ENCODE measurements around the gene TSPAN9.

Gene TSPAN9

GRCh38 chr12:3092764-3093163, 15.6 kb downstream of the TSPAN9 start:
- Histone ChIP-seq H3K4me3 (no peak overlapping the region), H3K9me3 (ENCODE audit: low read depth, low read length) (no peaks in the 10 kb centered on the region), H3K36me3 (ENCODE audit: insufficient read depth, low read length) (no peaks in the 10 kb centered on the region), H3K9ac (ENCODE audit: insufficient read length) (no peak overlapping the region), H3K27ac (no peak overlapping the region)
- no peak for DNase-seq (ENCODE audit: low read depth, low spot score)
- TF ChIP-seq POLR2AphosphoS5 (IDR thresholded peaks at IDR 0.05; ENCODE audit: borderline replicate concordance, low read depth, low read length), result no peak
- no peak for TF ChIP-seq FOXP2 (optimal IDR thresholded peaks at IDR 0.05; ENCODE audit: control extremely low read depth, extremely low read length, insufficient read depth)
- no peak for TF ChIP-seq EZH2 (IDR thresholded peaks at IDR 0.05)

DNA sequence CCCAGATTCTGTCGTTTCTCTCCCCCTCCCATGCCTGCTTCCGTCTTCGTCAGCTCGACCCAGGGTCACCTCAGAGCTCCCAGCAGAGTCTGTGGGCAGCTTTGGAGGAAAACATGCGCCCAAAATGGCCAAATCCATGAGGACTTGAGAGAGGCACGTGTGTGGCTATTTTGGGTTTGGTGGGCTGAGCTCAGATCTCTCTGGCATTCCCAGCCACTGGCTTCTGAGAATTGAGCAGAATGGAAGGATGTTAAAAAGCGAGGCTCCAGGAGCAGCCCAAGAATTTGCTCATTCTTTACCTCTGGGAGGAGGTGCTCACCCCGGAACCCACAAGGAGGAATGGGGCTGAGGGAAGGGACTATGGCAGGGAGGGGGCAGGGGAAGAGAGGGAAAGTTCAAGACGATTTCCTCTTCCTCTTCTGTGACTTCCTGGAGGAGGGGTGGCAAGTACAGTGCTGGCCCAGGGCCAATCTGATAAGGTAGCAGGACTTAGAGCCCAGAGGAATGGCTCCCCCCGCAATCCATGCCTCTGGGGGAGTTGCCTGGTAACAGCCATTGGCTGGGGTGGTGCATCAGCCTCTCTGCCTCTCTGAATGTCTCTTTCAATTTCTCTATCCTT, 20.1 kb downstream of the TSPAN9 start:
- Histone ChIP-seq H3K4me3 (no peak overlapping the region), H3K27ac (no peak overlapping the region), H3K36me3 (ENCODE audit: insufficient read depth, low read length) (no peaks in the 10 kb centered on the region), H3K9me3 (ENCODE audit: low read depth, low read length) (no peaks in the 10 kb centered on the region), H3K9ac (ENCODE audit: insufficient read length) (peak overlapping the region; percentile 20)
- TF ChIP-seq FOXP2 (optimal IDR thresholded peaks at IDR 0.05; ENCODE audit: control extremely low read depth, extremely low read length, insufficient read depth) (no peak), POLR2AphosphoS5 (IDR thresholded peaks at IDR 0.05; ENCODE audit: borderline replicate concordance, low read depth, low read length) (no peak), EZH2 (IDR thresholded peaks at IDR 0.05) (no peak)
- DNase-seq (ENCODE audit: low read depth, low spot score), result no peak

- DNase-seq (ENCODE audit: low read depth, low spot score), result no peak
- no peaks in the 10 kb centered on the region for H3K9me3 ChIP-seq (ENCODE audit: low read depth, low read length)
- H3K9ac ChIP-seq (ENCODE audit: insufficient read length), result no peak overlapping the region
Measured at GRCh38 chr12:3097836-3098235, 20.7 kb downstream of the TSPAN9 start.

GRCh38 chr12:3098436-3098835, 21.3 kb downstream of the TSPAN9 start:
- Histone ChIP-seq H3K4me3 (no peak overlapping the region), H3K9me3 (ENCODE audit: low read depth, low read length) (no peaks in the 10 kb centered on the region), H3K27ac (no peak overlapping the region), H3K36me3 (ENCODE audit: insufficient read depth, low read length) (no peaks in the 10 kb centered on the region), H3K9ac (ENCODE audit: insufficient read length) (no peak overlapping the region)
- TF ChIP-seq EZH2 (IDR thresholded peaks at IDR 0.05), result no peak
- TF ChIP-seq POLR2AphosphoS5 (IDR thresholded peaks at IDR 0.05; ENCODE audit: borderline replicate concordance, low read depth, low read length), result no peak
- no peak for DNase-seq (ENCODE audit: low read depth, low spot score)

More at GRCh38 chr12:3097836-3098235, 20.7 kb downstream of the TSPAN9 start:
- H3K36me3 ChIP-seq (ENCODE audit: insufficient read depth, low read length), result no peaks in the 10 kb centered on the region
- no peak overlapping the region for H3K27ac ChIP-seq
- TF ChIP-seq POLR2AphosphoS5 (IDR thresholded peaks at IDR 0.05; ENCODE audit: borderline replicate concordance, low read depth, low read length) (no peak), EZH2 (IDR thresholded peaks at IDR 0.05) (no peak), FOXP2 (optimal IDR thresholded peaks at IDR 0.05; ENCODE audit: control extremely low read depth, extremely low read length, insufficient read depth) (no peak)
- H3K4me3 ChIP-seq, result no peak overlapping the region

GRCh38 chr12:3099146-3099545, 22.0 kb downstream of the TSPAN9 start:
- Histone ChIP-seq H3K36me3 (ENCODE audit: insufficient read depth, low read length) (no peaks in the 10 kb centered on the region), H3K9me3 (ENCODE audit: low read depth, low read length) (no peaks in the 10 kb centered on the region), H3K27ac (no peak overlapping the region), H3K4me3 (no peak overlapping the region), H3K9ac (ENCODE audit: insufficient read length) (no peak overlapping the region)
- DNase-seq (ENCODE audit: low read depth, low spot score), result no peak
- TF ChIP-seq EZH2 (IDR thresholded peaks at IDR 0.05) (no peak), POLR2AphosphoS5 (IDR thresholded peaks at IDR 0.05; ENCODE audit: borderline replicate concordance, low read depth, low read length) (no peak), FOXP2 (optimal IDR thresholded peaks at IDR 0.05; ENCODE audit: control extremely low read depth, extremely low read length, insufficient read depth) (no peak)

DNA sequence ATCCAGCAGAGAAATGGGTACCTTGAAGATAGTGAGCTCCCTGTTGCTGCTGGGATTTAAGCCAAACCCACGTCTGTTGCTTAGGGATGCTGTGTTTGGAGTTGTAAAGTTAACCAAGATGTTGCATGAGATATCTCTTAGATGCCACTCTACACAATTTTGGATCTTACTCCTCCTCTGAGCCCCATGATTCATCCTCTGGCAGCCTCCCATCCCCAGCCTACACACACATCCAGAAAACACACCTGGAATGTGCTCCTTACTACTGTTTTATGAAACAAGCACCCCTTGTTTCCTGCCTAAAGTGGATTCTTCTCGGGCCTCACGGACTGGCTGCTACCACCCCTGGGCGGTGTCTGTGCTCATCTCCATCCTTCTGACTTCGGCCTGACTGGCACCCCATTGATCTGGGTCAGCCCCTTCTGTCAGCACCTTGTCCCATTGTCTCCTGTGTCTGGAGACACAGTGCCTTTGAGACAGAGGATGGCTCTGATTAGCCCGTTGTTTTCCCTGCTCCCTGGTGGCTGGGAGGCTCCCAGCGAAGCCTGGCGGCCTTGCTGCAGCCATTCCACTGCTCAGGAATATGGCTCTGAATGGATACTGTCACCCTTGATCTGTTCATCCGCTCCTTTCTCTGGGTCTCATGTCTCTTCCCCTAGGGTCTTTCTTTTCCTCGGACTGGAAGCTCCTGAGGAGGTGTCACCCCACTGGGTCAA, 24.3 kb downstream of the TSPAN9 start:
- H3K27ac ChIP-seq, result no peak overlapping the region
- no peak overlapping the region for H3K4me3 ChIP-seq
- H3K36me3 ChIP-seq (ENCODE audit: insufficient read depth, low read length), result no peaks in the 10 kb centered on the region
- TF ChIP-seq FOXP2 (optimal IDR thresholded peaks at IDR 0.05; ENCODE audit: control extremely low read depth, extremely low read length, insufficient read depth), result no peak
- no peak for TF ChIP-seq EZH2 (IDR thresholded peaks at IDR 0.05)
- TF ChIP-seq POLR2AphosphoS5 (IDR thresholded peaks at IDR 0.05; ENCODE audit: borderline replicate concordance, low read depth, low read length), result no peak
- DNase-seq (ENCODE audit: low read depth, low spot score), result no peak
- no peak overlapping the region for H3K9ac ChIP-seq (ENCODE audit: insufficient read length)
- H3K9me3 ChIP-seq (ENCODE audit: low read depth, low read length), result no peaks in the 10 kb centered on the region

GRCh38 chr12:3102771-3103410, 25.7 kb downstream of the TSPAN9 start:
- Histone ChIP-seq H3K9ac (ENCODE audit: insufficient read length) (no peak overlapping the region), H3K4me3 (no peak overlapping the region), H3K27ac (no peak overlapping the region), H3K36me3 (ENCODE audit: insufficient read depth, low read length) (no peaks in the 10 kb centered on the region), H3K9me3 (ENCODE audit: low read depth, low read length) (no peaks in the 10 kb centered on the region)
- TF ChIP-seq POLR2AphosphoS5 (IDR thresholded peaks at IDR 0.05; ENCODE audit: borderline replicate concordance, low read depth, low read length) (no peak), FOXP2 (optimal IDR thresholded peaks at IDR 0.05; ENCODE audit: control extremely low read depth, extremely low read length, insufficient read depth) (no peak)
- DNase-seq (ENCODE audit: low read depth, low spot score), result no peak

GRCh38 chr12:3103806-3104205, 26.6 kb downstream of the TSPAN9 start:
- Histone ChIP-seq H3K36me3 (ENCODE audit: insufficient read depth, low read length) (no peaks in the 10 kb centered on the region), H3K9me3 (ENCODE audit: low read depth, low read length) (no peaks in the 10 kb centered on the region), H3K4me3 (no peak overlapping the region), H3K9ac (ENCODE audit: insufficient read length) (no peak overlapping the region), H3K27ac (no peak overlapping the region)
- no peak for DNase-seq (ENCODE audit: low read depth, low spot score)
- TF ChIP-seq EZH2 (IDR thresholded peaks at IDR 0.05) (no peak), POLR2AphosphoS5 (IDR thresholded peaks at IDR 0.05; ENCODE audit: borderline replicate concordance, low read depth, low read length) (no peak), FOXP2 (optimal IDR thresholded peaks at IDR 0.05; ENCODE audit: control extremely low read depth, extremely low read length, insufficient read depth) (no peak)

All from SK-N-MC (cell line).